Panc1 (cell line): Measurements from ENCODE around the gene SSH2. TPM values are rescaled to one million over a fixed set of nuclear protein-coding genes. Genes with fewer than 3 reads are reported as not detected.
"Not testable (repeated sequence)": the region's sequence is repeated elsewhere in the genome, so short reads cannot be mapped to it uniquely, and the experiment has no call there.

ENCODE experiments used
- ATAC-seq: fragments of 200-7000 bp; cut with Tn5 transposase; 2 replicates; pipeline ENCODE4 v1.9.1; 2020; ENCODE audit warnings: mild to moderate bottlenecking, moderate library complexity
- BruUV-seq: library from RNA; stranded (reverse); fragments of 400-500 nt; replicated peaks from 2 replicates; lab custom pipeline; 2021; lab: Mats Ljungman, UMichigan
- CTCF ChIA-PET: fragments of 300-600 bp; sonication (Branson Sonifier 250); formaldehyde crosslinking; loops from one replicate; lab custom pipeline; 2022; ENCODE audit warnings: antibody characterized with exemption; lab: Charles Lee
- POLR2A ChIA-PET: fragments of 300-600 bp; sonication (Branson Sonifier 250); formaldehyde crosslinking; loops from one replicate; lab custom pipeline; 2022; ENCODE audit warnings: antibody characterized with exemption; lab: Charles Lee
- DNase-seq: peaks from one replicate; pipeline ENCODE4 v3.0.0-alpha.2; 2010; ENCODE audit warnings: low read depth, low spot score
- H3K27ac ChIP-seq: 2 replicates; pipeline ENCODE4 v1.5.1; 2011; ENCODE audit warnings: mild to moderate bottlenecking, low read length, inconsistent platforms
- H3K27me3 ChIP-seq: fragments of 200-500 bp; sonication (Bioruptor generic); 2 replicates; pipeline ENCODE4 v1.6.0; 2014; ENCODE audit warnings: low read length, inconsistent platforms; ENCODE audit not compliant: control insufficient read depth, insufficient read depth
- H3K36me3 ChIP-seq: fragments of 200-500 bp; sonication (Bioruptor generic); 2 replicates; pipeline ENCODE4 v1.5.1; 2014; ENCODE audit warnings: inconsistent platforms, mild to moderate bottlenecking, low read length, moderate library complexity; ENCODE audit not compliant: control insufficient read depth, insufficient read depth
- H3K4me1 ChIP-seq: 2 replicates; pipeline ENCODE4 v1.5.1; 2011; ENCODE audit warnings: inconsistent platforms, mild to moderate bottlenecking, low read length, moderate library complexity; ENCODE audit not compliant: control insufficient read depth, insufficient read depth
- H3K4me3 ChIP-seq, 2 experiments: 2 replicates each; pipeline ENCODE4 v1.5.1; 2011 to 2012; ENCODE audit warnings: low read depth in 2 of 2, low read length in 2 of 2, mild to moderate bottlenecking in 2 of 2, inconsistent platforms in 1 of 2, moderate library complexity in 1 of 2
- H3K9me3 ChIP-seq: fragments of 200-500 bp; sonication (Bioruptor generic); 2 replicates; pipeline ENCODE4 v1.5.1; 2014; ENCODE audit warnings: low read depth, mild to moderate bottlenecking, inconsistent platforms, low read length, moderate library complexity; ENCODE audit not compliant: control insufficient read depth, insufficient read depth
- POLR2AphosphoS5 ChIP-seq: IDR thresholded peaks from 2 replicates; pipeline ENCODE4 v1.6.1; 2012; ENCODE audit warnings: mild to moderate bottlenecking, low read depth, low read length, moderate library complexity
- SIN3A ChIP-seq: IDR thresholded peaks from 2 replicates; pipeline ENCODE4 v1.6.1; 2012; ENCODE audit warnings: low read depth, mild to moderate bottlenecking, low read length, moderate library complexity, borderline replicate concordance; ENCODE audit not compliant: insufficient read depth
- TCF7L2 ChIP-seq: IDR thresholded peaks from 2 replicates; pipeline ENCODE4 v1.6.1; 2011; ENCODE audit warnings: mild to moderate bottlenecking, low read depth, low read length, inconsistent platforms
- in situ Hi-C: cut with HindIII; loops from 2 replicates; pipeline ENCODE4 v1.10.0; 2016; ENCODE audit warnings: low sequenced_read_pairs, low pct_unique_long_range_greater_than_20kb
- intact Hi-C: fragments of 100-400 bp; cut with micrococcal nuclease; formaldehyde crosslinking; loops from one replicate; pipeline ENCODE4 v1.10.0; 2022; ENCODE audit not compliant: unreplicated experiment
- total RNA-seq: library from RNA; stranded (reverse); gene quantifications from one replicate; pipeline ENCODE4 v1.2.1, GENCODE V29; 2021; ENCODE audit not compliant: unreplicated experiment
- TF ChIP-seq, protein P1 (sequence below): fragments of 450-650 bp; IDR thresholded peaks from 2 replicates; pipeline ENCODE4 v1.5.1; 2017; ENCODE audit warnings: mild to moderate bottlenecking
- TF ChIP-seq, protein P2 (sequence below), 2 experiments: IDR thresholded peaks; 2 replicates each; pipeline ENCODE4 v1.6.1; 2011 to 2012; ENCODE audit warnings: low read depth in 2 of 2, control low read depth in 1 of 2, low read length in 1 of 2, mild to moderate bottlenecking in 1 of 2, moderate library complexity in 1 of 2; ENCODE audit not compliant: insufficient read depth in 1 of 2

SSH2 gene
- total RNA-seq, 1 experiment from 2014 or later, result 30.6 TPM

DNA sequence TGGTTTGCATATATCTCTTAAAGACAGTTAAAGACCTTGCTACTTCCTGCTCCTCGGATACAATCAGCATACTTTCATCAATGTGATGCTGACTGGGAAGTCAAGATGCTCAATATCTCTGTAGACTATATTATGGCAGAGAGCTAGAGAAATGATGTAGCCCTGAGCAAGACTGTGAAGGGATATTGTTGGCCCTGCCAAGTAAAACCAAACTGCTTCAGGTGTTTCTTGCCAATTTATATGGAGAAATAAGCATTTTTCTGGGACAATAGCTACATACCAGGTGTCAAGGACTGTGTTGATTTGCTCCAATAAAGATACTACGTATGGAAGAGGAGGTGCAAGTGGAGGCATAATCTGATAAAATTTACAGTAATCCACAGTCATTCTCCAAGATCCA, 6.7 kb upstream of the SSH2 start:
- no peak for DNase-seq
- no peak for ATAC-seq
- no peak for TF ChIP-seq SIN3A
- peaks cover 8% of the 10 kb centered on the region for H3K4me1 ChIP-seq
- no peaks in the 10 kb centered on the region for H3K9me3 ChIP-seq
- in situ Hi-C loops, result no loop called here
- BruUV-seq, result no TSS peak
- no peaks in the 10 kb centered on the region for H3K27me3 ChIP-seq
- no peak overlapping the region for H3K4me3 ChIP-seq
- no peaks in the 10 kb centered on the region for H3K36me3 ChIP-seq
- ChIA-PET CTCF (interaction anchor here (0.7 kb wide), 1 partner anchor 10 kb away, joined by 3 read pairs; no protein-coding TSS in a partner anchor), POLR2A (no interaction called here)
- H3K27ac ChIP-seq, result no peak overlapping the region
- intact Hi-C loops, result loop anchor here (2.0 kb wide), 1 partner anchor 84 kb away; no protein-coding TSS in a partner anchor

DNA sequence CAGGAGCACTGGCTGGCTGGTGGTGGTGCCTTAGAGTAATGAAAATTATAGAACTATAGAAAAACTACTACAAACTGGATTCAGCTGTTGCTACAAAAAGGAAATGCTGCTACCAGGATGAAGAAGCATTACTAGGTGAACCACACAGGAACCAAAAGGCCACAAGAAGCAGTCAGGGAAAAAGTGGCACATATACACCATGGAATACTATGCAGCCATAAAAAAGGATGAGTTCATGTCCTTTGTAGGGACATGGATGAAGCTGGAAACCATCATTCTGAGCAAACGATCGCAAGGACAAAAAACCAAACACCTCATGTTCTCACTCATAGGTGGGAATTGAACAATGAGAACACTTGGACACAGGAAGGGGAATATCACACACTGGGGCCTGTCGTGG, 5.9 kb upstream of the SSH2 start:
- peaks cover 16% of the 10 kb centered on the region for H3K4me1 ChIP-seq
- H3K27ac ChIP-seq, H3K9me3 ChIP-seq, H3K27me3 ChIP-seq, ATAC-seq, H3K36me3 ChIP-seq, DNase-seq, H3K4me3 ChIP-seq, in situ Hi-C loops, BruUV-seq: not testable (repeated sequence)
- intact Hi-C loops, result loop anchor here (2.0 kb wide), 1 partner anchor 85 kb away; no protein-coding TSS in a partner anchor
- CTCF ChIA-PET, result interaction anchor here (0.7 kb wide), 1 partner anchor 10 kb away, joined by 3 read pairs; no protein-coding TSS in a partner anchor
- POLR2A ChIA-PET, result interaction anchor here (0.6 kb wide), 1 partner anchor 345 kb away, joined by 4 read pairs; no protein-coding TSS in a partner anchor

DNA sequence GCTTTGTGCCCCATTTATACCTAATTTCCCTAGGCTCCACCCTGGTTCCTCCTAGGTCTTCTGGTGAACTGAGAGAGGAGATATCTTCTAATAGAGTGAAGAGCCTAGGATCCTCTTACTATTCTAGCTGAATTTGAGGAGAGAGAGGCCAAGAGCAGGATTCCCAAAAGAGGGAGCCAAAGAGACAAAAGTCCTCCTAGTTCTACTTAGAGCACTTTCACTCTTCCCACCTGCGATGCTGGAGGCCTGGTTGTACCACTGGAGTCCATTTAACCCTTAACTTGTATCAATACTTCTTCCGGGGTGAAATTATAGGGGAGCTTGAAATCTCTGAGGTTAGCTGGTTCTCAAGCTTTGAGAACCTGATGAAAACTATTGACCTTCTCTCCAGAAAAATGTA, 3.4 kb upstream of the SSH2 start:
- in situ Hi-C loops (no loop called here), intact Hi-C loops (loop anchor here (5.0 kb wide), 2 partner anchors 69 to 159 kb away; no protein-coding TSS in a partner anchor)
- H3K9me3 ChIP-seq, result no peaks in the 10 kb centered on the region
- H3K4me3 ChIP-seq, result no peak overlapping the region
- no peak for TF ChIP-seq SIN3A
- TF ChIP-seq, protein P1, sequence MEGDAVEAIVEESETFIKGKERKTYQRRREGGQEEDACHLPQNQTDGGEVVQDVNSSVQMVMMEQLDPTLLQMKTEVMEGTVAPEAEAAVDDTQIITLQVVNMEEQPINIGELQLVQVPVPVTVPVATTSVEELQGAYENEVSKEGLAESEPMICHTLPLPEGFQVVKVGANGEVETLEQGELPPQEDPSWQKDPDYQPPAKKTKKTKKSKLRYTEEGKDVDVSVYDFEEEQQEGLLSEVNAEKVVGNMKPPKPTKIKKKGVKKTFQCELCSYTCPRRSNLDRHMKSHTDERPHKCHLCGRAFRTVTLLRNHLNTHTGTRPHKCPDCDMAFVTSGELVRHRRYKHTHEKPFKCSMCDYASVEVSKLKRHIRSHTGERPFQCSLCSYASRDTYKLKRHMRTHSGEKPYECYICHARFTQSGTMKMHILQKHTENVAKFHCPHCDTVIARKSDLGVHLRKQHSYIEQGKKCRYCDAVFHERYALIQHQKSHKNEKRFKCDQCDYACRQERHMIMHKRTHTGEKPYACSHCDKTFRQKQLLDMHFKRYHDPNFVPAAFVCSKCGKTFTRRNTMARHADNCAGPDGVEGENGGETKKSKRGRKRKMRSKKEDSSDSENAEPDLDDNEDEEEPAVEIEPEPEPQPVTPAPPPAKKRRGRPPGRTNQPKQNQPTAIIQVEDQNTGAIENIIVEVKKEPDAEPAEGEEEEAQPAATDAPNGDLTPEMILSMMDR, result peak; percentile 75
- ChIA-PET CTCF (interaction anchor here (0.8 to 3.0 kb wide), 5 partner anchors 65 to 163 kb away, joined by 3 to 19 read pairs (median 4); no protein-coding TSS in a partner anchor), POLR2A (no interaction called here)
- DNase-seq (no peak), ATAC-seq (no peak)
- H3K36me3 ChIP-seq, result no peaks in the 10 kb centered on the region; the same call in 1 of the 2 replicates
- peaks cover 21% of the 10 kb centered on the region for H3K4me1 ChIP-seq
- no TSS peak for BruUV-seq
- H3K27me3 ChIP-seq, result no peaks in the 10 kb centered on the region
- H3K27ac ChIP-seq, result no peak overlapping the region

DNA sequence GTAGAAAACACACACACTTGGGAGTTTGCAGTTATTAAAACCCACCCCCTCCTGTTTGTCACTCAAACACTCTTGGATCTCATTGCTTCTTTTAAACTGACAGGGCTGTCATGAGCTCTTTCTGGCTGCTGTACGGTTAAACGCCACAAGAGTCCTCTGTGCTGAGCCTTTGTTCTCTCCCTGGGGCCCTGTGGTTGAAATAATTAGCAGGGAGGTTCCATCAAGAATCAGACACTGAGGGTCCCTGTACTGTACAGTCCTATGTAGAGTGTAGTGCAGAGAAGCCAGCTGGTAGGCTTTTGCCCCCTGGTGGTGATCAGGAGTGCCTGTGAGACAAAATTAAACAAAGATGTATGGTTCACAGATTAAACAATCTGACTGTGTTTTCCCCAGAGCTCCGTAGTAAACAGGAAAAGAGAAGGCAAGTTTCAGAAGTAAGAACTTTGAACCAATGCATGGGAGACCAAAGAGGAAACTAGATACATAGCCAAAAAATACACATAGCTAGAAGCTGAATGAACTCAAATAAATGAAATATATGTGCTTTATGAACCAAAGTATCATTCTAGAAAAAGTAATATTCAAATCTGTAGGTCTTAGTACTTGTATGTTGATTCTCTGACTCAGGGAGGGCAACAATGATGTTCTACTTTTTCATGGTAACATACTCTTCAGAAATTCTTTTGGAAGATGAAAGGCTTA, 1.4 kb upstream of the SSH2 start:
- Histone ChIP-seq H3K27me3 (no peaks in the 10 kb centered on the region), H3K27ac (peak overlapping the region; percentile 92), H3K9me3 (no peaks in the 10 kb centered on the region), H3K4me1 (peaks cover 41% of the 10 kb centered on the region), H3K4me3 (peak overlapping the region; percentile 87 to 95), H3K36me3 (no peaks in the 10 kb centered on the region; the same call in 1 of the 2 replicates)
- intact Hi-C loops (loop anchor here (1.0 to 5.0 kb wide), 4 partner anchors 71 to 292 kb away; no protein-coding TSS in a partner anchor), in situ Hi-C loops (no loop called here)
- ATAC-seq (peak; percentile 69), DNase-seq (peak; percentile 64)
- TF ChIP-seq SIN3A, result no peak
- no peak for TF ChIP-seq TCF7L2
- TF ChIP-seq, protein P2, sequence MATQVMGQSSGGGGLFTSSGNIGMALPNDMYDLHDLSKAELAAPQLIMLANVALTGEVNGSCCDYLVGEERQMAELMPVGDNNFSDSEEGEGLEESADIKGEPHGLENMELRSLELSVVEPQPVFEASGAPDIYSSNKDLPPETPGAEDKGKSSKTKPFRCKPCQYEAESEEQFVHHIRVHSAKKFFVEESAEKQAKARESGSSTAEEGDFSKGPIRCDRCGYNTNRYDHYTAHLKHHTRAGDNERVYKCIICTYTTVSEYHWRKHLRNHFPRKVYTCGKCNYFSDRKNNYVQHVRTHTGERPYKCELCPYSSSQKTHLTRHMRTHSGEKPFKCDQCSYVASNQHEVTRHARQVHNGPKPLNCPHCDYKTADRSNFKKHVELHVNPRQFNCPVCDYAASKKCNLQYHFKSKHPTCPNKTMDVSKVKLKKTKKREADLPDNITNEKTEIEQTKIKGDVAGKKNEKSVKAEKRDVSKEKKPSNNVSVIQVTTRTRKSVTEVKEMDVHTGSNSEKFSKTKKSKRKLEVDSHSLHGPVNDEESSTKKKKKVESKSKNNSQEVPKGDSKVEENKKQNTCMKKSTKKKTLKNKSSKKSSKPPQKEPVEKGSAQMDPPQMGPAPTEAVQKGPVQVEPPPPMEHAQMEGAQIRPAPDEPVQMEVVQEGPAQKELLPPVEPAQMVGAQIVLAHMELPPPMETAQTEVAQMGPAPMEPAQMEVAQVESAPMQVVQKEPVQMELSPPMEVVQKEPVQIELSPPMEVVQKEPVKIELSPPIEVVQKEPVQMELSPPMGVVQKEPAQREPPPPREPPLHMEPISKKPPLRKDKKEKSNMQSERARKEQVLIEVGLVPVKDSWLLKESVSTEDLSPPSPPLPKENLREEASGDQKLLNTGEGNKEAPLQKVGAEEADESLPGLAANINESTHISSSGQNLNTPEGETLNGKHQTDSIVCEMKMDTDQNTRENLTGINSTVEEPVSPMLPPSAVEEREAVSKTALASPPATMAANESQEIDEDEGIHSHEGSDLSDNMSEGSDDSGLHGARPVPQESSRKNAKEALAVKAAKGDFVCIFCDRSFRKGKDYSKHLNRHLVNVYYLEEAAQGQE (IDR thresholded peaks at IDR 0.05; ENCODE audit: insufficient read depth in 1 of 2, low read depth in 2 of 2, low read length in 1 of 2), result no peak
- no peak for TF ChIP-seq POLR2AphosphoS5
- TF ChIP-seq, protein P1, result peak; percentile 93
- CTCF ChIA-PET, result interaction anchor here (0.5 to 2.7 kb wide), 23 partner anchors 12 to 807 kb away, joined by 3 to 75 read pairs (median 4); no protein-coding TSS in a partner anchor
- TSS peak; percentile 76 for BruUV-seq
- POLR2A ChIA-PET, result interaction anchor here (0.6 to 1.2 kb wide), 2 partner anchors 66 to 151 kb away, joined by 3 read pairs; no protein-coding TSS in a partner anchor
